Fibroblast of villous mesenchyme (primary cell): ENCODE measurements around the gene GALNT10. TPM values are rescaled to one million over a fixed set of nuclear protein-coding genes. Genes with fewer than 3 reads are reported as not detected.
A peak's percentile ranks its signal among the peaks of the same experiment; 100 is the strongest.
"Not testable (repeated sequence)": the region's sequence is repeated elsewhere in the genome, so short reads cannot be mapped to it uniquely, and the experiment has no call there.

ENCODE experiments used
- DNase-seq: peaks from one replicate; pipeline ENCODE4 v3.0.0-alpha.2; 2010; ENCODE audit warnings: low read depth
- H3K4me3 ChIP-seq: 2 replicates; pipeline ENCODE4 v1.5.1; 2011; ENCODE audit warnings: low read depth, mild to moderate bottlenecking, low read length
- CTCF ChIP-seq: IDR thresholded peaks from 2 replicates; pipeline ENCODE4 v1.5.1; 2012; ENCODE audit warnings: low read depth, mild to moderate bottlenecking, low read length; ENCODE audit not compliant: insufficient read depth
- total RNA-seq: library from RNA; depleted of rRNA; stranded (reverse); fragments of >200 nt; gene quantifications from 2 replicates; pipeline ENCODE4 v1.2.3, GENCODE V29; 2012

GALNT10 gene
- total RNA-seq, 1 donor, result 40.6 TPM

DNA sequence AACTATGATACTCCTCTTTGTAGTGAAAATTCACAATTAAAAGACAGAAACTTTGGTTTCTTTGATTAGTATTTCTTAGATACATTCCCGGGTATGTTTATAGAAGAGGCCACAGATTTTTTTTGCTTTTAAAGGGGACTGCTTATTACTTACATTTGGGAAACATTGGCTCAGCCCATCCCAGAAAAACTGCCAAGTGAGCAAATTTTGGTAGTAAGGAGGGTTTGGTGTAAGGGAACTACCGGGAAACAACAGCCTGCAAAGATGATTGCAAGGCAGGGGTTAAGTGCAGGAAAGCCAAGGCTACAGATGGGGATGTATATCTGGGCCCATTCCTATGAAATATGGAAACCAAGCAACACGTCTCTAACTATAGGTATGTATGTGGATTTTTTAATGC, 166.4 kb downstream of the GALNT10 start:
- DNase-seq, result no peak
- TF ChIP-seq CTCF, result no peak
- H3K4me3 ChIP-seq, result no peak overlapping the region

DNA sequence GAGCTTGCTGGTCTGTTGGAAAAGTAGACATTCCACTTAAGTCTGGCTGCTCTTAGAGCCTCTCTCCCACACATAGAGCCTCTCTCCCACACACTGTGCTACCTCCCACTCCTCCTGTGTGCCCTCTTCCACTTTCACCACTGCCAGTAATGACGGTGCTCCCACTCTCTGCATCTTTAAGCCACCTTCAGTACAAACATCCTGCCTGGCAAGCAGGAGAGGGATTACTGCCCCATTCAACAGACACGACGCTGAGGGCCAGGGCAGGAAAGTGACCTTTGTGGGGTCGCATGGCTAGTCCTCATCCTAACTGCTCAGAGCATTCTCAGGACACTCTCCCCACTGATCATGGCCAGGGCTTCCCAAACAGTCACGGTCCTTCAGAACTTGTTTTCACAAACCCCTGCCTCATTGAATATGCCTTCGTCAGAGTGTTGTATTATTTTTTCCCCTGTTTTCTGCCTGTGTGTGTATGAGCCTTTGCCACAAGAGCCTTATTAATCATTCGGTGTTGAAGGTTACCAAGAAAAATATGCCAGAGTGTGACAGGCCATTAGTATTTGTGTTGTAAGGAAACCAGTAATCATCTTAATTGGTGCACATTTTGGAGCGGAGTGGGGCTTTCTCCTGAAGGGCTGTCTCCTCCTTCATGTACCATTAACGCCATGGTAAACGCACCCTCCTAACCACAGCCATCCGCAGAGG, 168.1 kb downstream of the GALNT10 start:
- peak; percentile 50 for DNase-seq
- H3K4me3 ChIP-seq, result no peak overlapping the region
- no peak for TF ChIP-seq CTCF

DNA sequence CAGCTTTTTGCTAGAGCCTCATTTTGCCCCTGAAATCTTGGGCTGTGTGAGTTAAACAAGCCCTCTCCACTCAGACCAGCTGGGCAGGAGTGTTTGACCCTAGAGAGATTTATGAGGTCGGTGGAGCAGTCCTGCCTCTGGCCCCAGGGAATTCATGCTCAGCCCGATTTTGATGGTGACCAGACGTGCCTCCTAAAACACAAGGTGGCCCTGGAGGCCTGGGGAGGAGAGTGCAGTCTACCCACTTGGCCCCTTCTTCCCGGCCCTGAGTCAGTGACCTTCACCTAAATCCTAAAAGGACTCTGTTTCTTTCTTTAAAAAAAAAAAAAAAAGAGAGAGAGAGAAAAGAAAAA, 168.7 kb downstream of the GALNT10 start:
- peak; percentile 82 for DNase-seq
- no peak for TF ChIP-seq CTCF
- H3K4me3 ChIP-seq, result no peak overlapping the region

- peak; percentile 89 for DNase-seq
- not testable (repeated sequence) for H3K4me3 ChIP-seq
Measured at GRCh38 chr5:154360241-154360640, 169.7 kb downstream of the GALNT10 start.

GRCh38 chr5:154363411-154363810, 172.9 kb downstream of the GALNT10 start:
- DNase-seq, result no peak
- no peak overlapping the region for H3K4me3 ChIP-seq
- no peak for TF ChIP-seq CTCF

DNA sequence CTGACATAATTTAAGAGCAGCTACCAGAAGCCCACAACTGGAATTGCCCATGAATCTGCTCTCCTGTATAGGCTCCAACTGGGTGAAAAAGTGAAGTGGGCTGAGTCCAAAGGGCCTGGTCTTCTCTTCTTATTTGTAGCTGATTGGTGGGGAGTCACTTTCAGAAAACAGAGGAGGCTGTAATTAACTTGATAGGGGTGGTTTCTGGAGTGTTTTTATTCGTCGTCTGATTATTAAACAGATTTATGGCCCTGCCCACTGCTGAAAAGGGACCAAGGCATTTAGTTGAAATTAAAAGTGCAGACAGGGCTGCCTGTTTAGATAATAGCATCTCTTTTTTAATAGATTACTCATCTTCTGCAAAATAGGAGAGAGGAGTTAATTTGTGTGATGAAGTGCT, 174.2 kb downstream of the GALNT10 start:
- TF ChIP-seq CTCF, result no peak
- DNase-seq, result no peak
- no peak overlapping the region for H3K4me3 ChIP-seq

GRCh38 chr5:154365823-154366222, 175.3 kb downstream of the GALNT10 start:
- H3K4me3 ChIP-seq, result no peak overlapping the region
- TF ChIP-seq CTCF, result no peak
- DNase-seq, result no peak
